Fibroblast of pulmonary artery (primary cell): Measurements from ENCODE around the gene PRSS1.

Source experiments
- DNase-seq: peaks from one replicate; pipeline ENCODE4 v3.0.0-alpha.2; 2010; ENCODE audit warnings: low read depth
- H3K4me3 ChIP-seq: replicated peaks from 2 replicates; pipeline ENCODE4 v1.5.1; 2011; ENCODE audit warnings: low read depth, mild to moderate bottlenecking, control low read depth, low read length, moderate library complexity
- CTCF ChIP-seq: IDR thresholded peaks from 2 replicates; pipeline ENCODE4 v1.5.1; 2011; ENCODE audit warnings: mild to moderate bottlenecking, control low read depth, low read length, inconsistent platforms; ENCODE audit errors: missing control alignments

PRSS1 gene

GRCh38 chr7:142790056-142790455, 40.8 kb downstream of the PRSS1 start:
- no peak for TF ChIP-seq CTCF
- no peak overlapping the region for H3K4me3 ChIP-seq
- DNase-seq, result no peak

GRCh38 chr7:142790555-142790954, 41.3 kb downstream of the PRSS1 start:
- no peak for DNase-seq
- no peak for TF ChIP-seq CTCF
- H3K4me3 ChIP-seq, result no peak overlapping the region

GRCh38 chr7:142791502-142791901, 42.2 kb downstream of the PRSS1 start:
- H3K4me3 ChIP-seq, result no peak overlapping the region
- no peak for DNase-seq
- TF ChIP-seq CTCF, result no peak

GRCh38 chr7:142792129-142792528, 42.9 kb downstream of the PRSS1 start:
- no peak overlapping the region for H3K4me3 ChIP-seq
- no peak for DNase-seq
- TF ChIP-seq CTCF, result no peak

GRCh38 chr7:142792593-142792992, 43.3 kb downstream of the PRSS1 start:
- no peak for TF ChIP-seq CTCF
- no peak overlapping the region for H3K4me3 ChIP-seq
- DNase-seq, result no peak

- TF ChIP-seq CTCF, result no peak
- no peak overlapping the region for H3K4me3 ChIP-seq
- no peak for DNase-seq
These were observed 43.9 kb downstream of the PRSS1 start for GRCh38 chr7:142793156-142793555.

- no peak overlapping the region for H3K4me3 ChIP-seq
- no peak for DNase-seq
- no peak for TF ChIP-seq CTCF
These were observed 46.1 kb downstream of the PRSS1 start for GRCh38 chr7:142795339-142795863.
